Measurements from ENCODE around the gene NSD2.

NSD2 gene

GRCh38 chr4:1864076-1865008, 6.9 kb upstream of the NSD2 start:
- DNase-seq (ENCODE audit: low read depth in 2 of 2), result no peak

- DNase-seq (ENCODE audit: low read depth in 2 of 2), result no peak
Observed at GRCh38 chr4:1866189-1866661, 5.0 kb upstream of the NSD2 start.

GRCh38 chr4:1868293-1868692, 2.9 kb upstream of the NSD2 start:
- no peak for DNase-seq (ENCODE audit: low read depth in 2 of 2)

GRCh38 chr4:1868912-1869311, 2.3 kb upstream of the NSD2 start:
- DNase-seq (ENCODE audit: low read depth in 2 of 2), result no peak

DNA sequence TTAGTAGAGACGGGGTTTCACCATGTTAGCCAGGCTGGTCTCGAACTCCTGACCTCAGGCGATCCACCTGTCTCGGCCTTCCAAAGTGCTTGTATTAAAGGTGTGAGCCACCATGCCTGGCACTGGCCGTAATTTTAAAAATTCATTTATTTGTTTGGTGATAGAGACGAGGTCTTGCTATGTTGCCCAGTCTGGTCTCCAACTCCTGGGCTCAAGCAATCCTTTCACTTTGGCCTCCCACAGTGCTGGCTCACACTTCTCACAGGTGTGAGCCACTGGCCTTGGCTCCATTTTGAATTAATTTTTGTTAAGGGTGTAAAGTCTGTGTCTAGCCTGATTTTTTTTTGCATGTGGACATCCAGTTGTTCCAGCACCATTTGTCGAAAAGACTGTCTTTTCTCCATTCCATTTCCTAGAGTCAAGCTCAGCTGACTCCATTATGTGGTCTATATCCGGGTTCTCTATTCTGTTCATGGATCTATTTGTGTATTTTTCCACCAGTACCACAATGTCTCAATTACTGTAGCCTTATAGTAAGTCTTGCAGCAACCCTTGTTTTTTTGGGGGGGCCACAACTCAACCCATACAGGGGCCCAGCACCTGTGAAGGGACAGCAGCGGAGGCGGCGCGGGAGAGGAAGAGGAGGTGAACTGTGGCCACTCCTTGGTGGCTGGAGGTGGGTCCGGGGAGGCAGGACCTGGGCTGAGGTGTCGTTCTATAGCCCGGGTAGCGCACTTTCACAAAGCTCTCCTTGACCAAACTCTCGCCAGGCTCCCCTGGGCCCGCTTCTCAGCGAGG, 1.5 kb upstream of the NSD2 start:
- DNase-seq (ENCODE audit: low read depth in 2 of 2), result no peak

DNA sequence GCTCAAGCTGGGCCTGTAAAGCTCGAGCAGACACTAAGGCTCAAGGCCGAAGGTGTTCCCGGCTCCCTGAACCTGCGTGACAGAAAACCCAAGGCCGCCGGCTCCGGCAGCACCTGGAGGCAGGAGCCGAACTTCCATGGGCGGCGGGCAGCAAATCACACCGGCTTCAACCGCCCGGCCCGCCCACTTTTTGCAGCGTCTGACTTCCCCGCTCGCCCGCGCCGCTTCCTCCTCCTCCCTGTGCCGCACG, 940 bp upstream of the NSD2 start:
- DNase-seq (ENCODE audit: low read depth in 2 of 2), result peak; percentile 70 to 71

- peak in 1 of 2 donors; percentile 21 for DNase-seq (ENCODE audit: low read depth in 2 of 2)
Observed at GRCh38 chr4:1871471-1872021, 353 bp downstream of the NSD2 start.

DNA sequence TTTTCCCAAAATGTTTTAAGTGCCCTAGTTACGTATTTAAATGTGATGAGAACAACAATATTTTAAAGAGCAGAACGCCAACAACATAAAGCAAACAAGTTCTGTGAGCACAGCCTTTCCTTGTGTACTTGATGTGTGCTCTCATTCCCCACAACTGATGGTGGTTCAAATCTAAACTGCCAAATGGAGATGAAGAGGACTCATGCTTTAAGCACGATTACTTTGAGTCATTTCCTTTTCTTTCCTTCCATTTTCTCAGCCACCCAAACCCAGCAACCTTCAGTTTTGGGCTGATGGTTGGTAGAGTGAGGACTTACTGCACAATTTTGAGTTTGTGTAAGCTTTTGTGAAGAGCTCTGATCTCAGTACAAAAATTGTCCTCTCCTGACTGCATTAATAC, 1.7 kb downstream of the NSD2 start:
- DNase-seq (ENCODE audit: low read depth in 2 of 2), result no peak

- no peak for DNase-seq (ENCODE audit: low read depth in 2 of 2)
Observed at GRCh38 chr4:1873291-1873690, 2.1 kb downstream of the NSD2 start.

- no peak for DNase-seq (ENCODE audit: low read depth in 2 of 2)
Observed at GRCh38 chr4:1873776-1874175, 2.6 kb downstream of the NSD2 start.

DNA sequence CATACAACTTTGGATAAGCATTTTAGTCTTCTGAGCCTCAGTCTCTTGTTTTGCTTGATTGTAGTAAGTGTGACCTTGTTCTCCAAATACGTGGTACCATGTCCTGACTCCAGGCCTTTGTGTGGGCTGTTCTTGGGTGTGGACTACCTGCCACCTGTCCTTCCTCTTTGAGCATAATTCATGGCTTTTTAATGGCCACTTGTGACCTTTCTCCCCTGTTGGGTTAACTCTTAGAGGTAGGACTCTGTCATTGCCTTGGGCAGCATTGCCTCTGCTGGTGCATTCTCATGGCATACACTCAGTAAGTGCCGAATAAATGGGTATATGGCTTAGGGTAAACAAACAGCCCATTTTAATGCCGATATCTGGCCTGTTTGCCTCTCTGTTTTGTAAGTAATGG, 3.0 kb downstream of the NSD2 start:
- no peak for DNase-seq (ENCODE audit: low read depth in 2 of 2)

- no peak for DNase-seq (ENCODE audit: low read depth in 2 of 2)
Observed at GRCh38 chr4:1879485-1879884, 8.3 kb downstream of the NSD2 start.

DNA sequence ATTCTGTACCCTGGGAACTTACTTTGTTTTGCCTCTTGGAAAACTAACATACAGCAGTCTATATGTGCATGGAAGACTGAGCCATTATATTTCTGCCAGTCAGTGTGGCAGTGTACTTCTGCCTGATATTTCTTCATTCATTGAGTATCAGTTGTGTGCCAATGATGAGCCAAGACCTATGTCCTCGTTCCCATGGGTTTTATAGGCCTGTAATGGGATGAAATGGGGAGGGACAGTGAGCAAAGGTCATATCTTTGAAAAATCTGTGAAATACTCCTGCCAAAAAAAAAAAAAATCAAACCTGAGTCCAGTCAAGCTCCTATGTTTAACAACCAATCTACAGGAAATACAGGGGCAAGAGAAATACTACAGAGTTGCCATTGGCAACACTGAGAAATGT, 9.1 kb downstream of the NSD2 start:
- DNase-seq (ENCODE audit: low read depth in 2 of 2), result no peak

- DNase-seq (ENCODE audit: low read depth in 2 of 2), result no peak
Observed at GRCh38 chr4:1882850-1883271, 11.7 kb downstream of the NSD2 start.

DNA sequence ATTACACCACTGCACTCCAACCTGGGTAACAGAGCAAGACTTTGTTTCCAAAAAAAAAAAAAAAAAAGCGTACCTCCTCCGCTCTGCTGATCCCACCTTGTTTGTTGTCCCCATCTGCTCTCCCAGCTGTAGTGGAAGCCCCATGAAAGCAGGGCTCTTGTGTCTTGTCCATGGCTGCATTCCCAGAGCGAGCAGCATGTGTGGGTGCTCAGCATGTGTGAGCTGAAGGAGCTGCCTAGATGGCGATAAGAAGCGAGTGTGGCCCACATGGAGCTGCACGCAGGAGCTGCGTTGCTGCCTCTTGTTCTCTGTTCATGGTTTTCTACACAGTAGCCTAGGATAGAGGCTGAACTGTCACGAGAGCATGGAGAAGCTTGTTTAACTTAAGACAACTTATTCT, 12.4 kb downstream of the NSD2 start:
- no peak for DNase-seq (ENCODE audit: low read depth in 2 of 2)

DNA sequence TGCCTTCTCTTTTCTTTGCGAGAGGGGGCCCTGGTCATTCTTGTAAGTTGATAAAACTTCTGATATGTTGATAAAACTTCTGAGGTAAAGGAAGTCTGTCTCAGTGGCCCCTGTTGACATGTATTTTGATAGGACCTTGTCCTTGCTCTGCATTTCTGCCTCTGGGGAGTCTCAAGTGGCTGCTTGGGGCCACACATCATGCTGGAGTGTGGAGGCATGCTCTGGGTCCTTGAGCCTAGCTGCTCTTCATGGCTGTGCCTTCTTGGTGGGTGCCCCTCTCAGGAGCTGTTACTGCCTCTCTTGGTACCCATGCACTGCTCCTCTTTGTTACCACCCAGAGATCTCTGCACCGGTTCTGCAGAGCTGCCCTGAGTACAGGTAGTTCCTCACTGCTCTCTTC, 14.2 kb downstream of the NSD2 start:
- no peak for DNase-seq (ENCODE audit: low read depth in 2 of 2)

DNA sequence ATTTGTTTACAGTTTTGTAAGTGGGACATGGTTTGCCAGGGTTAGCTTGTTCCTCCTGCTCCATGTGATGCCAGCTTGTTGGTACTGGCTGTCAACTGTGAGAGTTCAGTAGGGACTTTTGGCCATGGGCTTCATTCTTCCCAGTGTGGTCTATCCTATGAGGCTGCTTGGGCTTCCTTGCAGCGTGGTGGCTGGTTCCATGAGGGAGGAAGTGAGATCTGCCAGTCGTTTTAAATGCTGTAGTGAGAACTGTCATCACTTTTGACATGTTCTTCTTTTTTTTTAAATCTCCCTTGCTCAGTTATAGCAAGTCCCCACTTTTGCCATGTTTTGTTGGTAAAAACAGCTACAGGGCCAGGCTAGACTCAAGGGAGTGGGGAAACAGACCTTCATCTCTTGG, 15.9 kb downstream of the NSD2 start:
- DNase-seq (ENCODE audit: low read depth in 2 of 2), result no peak

- DNase-seq (ENCODE audit: low read depth in 2 of 2), result no peak
Observed at GRCh38 chr4:1890979-1891570, 19.9 kb downstream of the NSD2 start.

DNA sequence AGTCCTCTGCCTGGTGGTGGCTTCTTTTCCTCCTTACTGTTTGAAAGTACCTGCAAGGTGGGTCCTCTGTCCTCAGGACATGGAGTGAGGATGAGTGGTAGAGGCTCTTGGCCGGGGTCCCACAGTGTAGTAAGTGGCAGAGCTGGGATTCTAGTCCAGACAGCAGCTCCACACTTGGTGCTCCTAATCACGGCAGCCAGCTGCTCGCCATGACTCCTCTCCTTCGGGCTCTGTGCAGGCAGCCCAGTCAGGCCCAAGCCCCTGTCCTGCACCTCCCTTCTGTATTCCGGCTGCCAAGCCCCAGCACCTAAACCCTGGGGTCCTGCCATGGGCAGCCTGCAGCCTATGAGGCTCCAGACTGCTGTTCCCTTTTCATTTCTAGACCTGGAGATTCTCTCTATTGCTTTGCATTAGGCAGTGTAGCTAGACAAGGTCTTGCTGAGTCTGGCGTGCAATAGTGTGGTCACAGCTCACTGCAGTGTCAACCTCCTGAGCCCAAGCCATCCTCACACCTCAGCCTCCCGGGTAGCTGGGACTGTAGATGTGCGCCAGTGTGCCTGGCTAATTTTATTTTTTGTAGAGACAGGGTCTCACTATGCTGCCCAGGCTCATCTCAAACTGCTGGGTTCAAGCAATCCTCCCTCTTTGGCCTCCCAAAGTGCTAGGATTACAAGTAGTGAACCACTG, 24.9 kb downstream of the NSD2 start:
- DNase-seq (ENCODE audit: low read depth in 2 of 2), result no peak

- DNase-seq (ENCODE audit: low read depth in 2 of 2), result no peak
Observed at GRCh38 chr4:1896658-1896991, 25.4 kb downstream of the NSD2 start.

DNA sequence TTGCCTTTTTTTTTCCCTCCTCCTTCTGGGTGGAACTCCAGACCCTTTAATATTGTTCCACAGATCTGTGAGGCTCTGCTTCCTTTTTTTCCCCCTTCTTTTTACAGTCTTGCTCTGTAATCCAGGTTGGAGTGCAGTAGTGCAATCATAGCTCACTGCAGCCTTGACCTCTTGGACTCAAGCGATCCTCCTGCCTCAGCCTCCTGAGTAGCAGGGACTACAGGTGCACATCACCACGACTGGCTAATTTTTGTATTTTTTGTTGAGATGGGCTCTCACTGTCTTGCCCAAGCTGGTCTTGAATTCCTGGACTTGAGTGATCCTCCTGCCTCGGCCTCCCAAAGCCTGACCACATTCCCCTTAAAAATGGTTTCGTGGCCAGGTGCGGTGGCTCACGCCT, 26.8 kb downstream of the NSD2 start:
- DNase-seq (ENCODE audit: low read depth in 2 of 2), result no peak

DNA sequence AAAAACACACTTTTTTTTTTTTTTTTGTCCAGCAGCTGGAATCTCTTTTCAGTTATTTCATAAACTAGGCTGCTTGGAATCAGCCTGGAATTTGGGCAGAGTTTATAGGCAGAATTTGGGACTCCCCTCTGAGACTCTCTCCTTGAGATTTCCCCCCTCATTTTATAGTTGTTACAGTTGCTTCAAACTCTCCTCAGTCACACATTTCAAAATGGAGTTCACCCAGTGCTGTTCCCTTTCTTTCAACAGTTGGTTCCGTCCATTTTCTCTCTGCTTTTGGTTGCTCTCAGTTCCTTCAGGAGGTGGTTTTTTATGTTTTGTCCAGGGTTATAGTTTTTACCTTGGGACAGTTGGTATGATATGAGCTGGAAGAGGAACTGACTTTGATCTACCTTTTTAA, 27.5 kb downstream of the NSD2 start:
- DNase-seq (ENCODE audit: low read depth in 2 of 2), result no peak

All from stimulated activated CD8-positive, alpha-beta memory T cell treated with anti-CD3 and anti-CD28 coated beads, Interleukin-15, amount 100 ng/mL, for 4 hours (primary cell).